Thoracic aorta (tissue), 2 donors: ENCODE data around the gene VARS1. TPM values are rescaled to one million over a fixed set of nuclear protein-coding genes. Genes with fewer than 3 reads are reported as not detected.

Experiments
- ATAC-seq: fragments of 150-250 bp; one replicate; pipeline ENCODE4 v1.8.0; 2017; ENCODE audit warnings: low read depth; ENCODE audit not compliant: insufficient number of reproducible peaks, low FRiP score
- DNase-seq: peaks from one replicate; pipeline ENCODE4 v3.0.0-alpha.2; 2020; ENCODE audit warnings: low spot score
- H3K27ac ChIP-seq, 2 donors: fragments of 200-600 bp; sonication (generic); 1 replicate in 1 of 2; 2 replicates in 1 of 2; pipeline ENCODE4 v1.5.1; 2016; ENCODE audit warnings: mild to moderate bottlenecking in 2 of 2, moderate library complexity in 2 of 2
- H3K27me3 ChIP-seq: fragments of 200-600 bp; sonication (generic); replicated peaks from 2 replicates; pipeline ENCODE4 v1.6.0; 2016; ENCODE audit warnings: mild to moderate bottlenecking; ENCODE audit not compliant: insufficient read depth
- H3K36me3 ChIP-seq: fragments of 200-600 bp; sonication (generic); one replicate; pipeline ENCODE4 v1.5.1; 2016
- H3K4me1 ChIP-seq, 2 donors: fragments of 200-600 bp; sonication (generic); 1 replicate in 1 of 2; 2 replicates in 1 of 2; pipeline versions ENCODE4 v1.5.1 to v1.6.0; 2016; ENCODE audit warnings: low read depth in 2 of 2, mild to moderate bottlenecking in 1 of 2; ENCODE audit not compliant: control insufficient read depth in 1 of 2
- H3K4me3 ChIP-seq: fragments of 200-600 bp; sonication (generic); 2 replicates; pipeline ENCODE4 v1.5.1; 2016; ENCODE audit warnings: mild to moderate bottlenecking
- H3K9me3 ChIP-seq: fragments of 200-600 bp; sonication (generic); 2 replicates; pipeline ENCODE4 v1.5.1; 2016
- total RNA-seq, 2 donors: library from RNA; depleted of rRNA; stranded (reverse); fragments of >200 nt; gene quantifications; one replicate each; pipeline versions ENCODE4 v1.1.0 to v1.2.3, GENCODE V29; 2016
- TF ChIP-seq, protein P1 (sequence below): fragments of 200-600 bp; sonication (generic); IDR thresholded peaks from one replicate; pipeline ENCODE4 v1.5.1; 2019; ENCODE audit warnings: antibody characterized with exemption

The VARS1 gene
- total RNA-seq, 2 donors from 2014 or later, result 24.8 to 46.8 TPM

DNA sequence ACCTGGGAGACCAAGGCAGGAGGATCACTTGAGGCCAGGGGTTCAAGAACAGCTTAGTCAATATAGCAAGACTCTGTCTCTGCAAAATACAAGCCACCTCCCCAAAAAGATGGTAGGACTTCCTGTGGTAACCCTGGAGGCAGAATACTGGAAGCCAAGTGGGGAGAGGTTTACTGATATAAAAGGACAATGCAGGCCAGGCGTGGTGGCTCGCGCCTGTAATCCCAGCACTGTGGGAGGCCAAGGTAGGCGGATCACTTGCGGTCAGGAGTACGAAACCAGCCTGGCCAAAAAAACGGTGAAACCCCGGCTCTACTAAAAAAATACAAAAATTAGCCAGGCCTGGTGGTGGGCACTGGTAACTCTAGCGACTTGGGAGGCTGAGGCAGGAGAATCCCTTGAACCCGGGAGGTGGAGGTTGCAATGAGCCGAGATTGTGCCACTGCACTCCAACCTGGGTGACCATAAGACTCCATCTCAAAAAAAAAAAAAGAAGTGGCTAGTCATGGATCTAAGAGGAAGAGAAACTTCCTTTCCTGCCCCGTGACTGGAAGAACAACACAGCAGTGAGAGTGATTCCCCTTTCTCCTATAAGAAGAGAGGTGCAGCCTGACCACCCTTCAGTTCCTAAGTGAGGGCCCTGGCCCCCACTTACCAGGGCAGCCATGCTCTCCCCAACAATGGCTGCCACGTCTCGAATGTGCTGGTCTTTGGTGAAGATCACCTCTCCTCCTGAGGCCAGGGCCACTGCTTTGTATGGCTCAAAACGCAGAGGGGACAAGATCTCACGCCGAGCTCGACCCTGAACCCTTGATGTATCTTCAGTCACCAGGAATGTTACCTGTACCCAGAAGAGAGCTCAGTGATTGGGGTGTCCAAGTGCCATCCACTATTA is 26.9 kb downstream of the VARS1 start:
- ATAC-seq, result no peak
- H3K27ac ChIP-seq, result no peak overlapping the region
- no peak overlapping the region for H3K4me3 ChIP-seq
- H3K4me1 ChIP-seq, result peaks cover 2 to 8% of the 10 kb centered on the region in 2 donors
- DNase-seq, result no peak
- no peaks in the 10 kb centered on the region for H3K36me3 ChIP-seq
- H3K9me3 ChIP-seq, result no peaks in the 10 kb centered on the region
- TF ChIP-seq, protein P1, sequence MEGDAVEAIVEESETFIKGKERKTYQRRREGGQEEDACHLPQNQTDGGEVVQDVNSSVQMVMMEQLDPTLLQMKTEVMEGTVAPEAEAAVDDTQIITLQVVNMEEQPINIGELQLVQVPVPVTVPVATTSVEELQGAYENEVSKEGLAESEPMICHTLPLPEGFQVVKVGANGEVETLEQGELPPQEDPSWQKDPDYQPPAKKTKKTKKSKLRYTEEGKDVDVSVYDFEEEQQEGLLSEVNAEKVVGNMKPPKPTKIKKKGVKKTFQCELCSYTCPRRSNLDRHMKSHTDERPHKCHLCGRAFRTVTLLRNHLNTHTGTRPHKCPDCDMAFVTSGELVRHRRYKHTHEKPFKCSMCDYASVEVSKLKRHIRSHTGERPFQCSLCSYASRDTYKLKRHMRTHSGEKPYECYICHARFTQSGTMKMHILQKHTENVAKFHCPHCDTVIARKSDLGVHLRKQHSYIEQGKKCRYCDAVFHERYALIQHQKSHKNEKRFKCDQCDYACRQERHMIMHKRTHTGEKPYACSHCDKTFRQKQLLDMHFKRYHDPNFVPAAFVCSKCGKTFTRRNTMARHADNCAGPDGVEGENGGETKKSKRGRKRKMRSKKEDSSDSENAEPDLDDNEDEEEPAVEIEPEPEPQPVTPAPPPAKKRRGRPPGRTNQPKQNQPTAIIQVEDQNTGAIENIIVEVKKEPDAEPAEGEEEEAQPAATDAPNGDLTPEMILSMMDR, result no peak
- no peaks in the 10 kb centered on the region for H3K27me3 ChIP-seq

DNA sequence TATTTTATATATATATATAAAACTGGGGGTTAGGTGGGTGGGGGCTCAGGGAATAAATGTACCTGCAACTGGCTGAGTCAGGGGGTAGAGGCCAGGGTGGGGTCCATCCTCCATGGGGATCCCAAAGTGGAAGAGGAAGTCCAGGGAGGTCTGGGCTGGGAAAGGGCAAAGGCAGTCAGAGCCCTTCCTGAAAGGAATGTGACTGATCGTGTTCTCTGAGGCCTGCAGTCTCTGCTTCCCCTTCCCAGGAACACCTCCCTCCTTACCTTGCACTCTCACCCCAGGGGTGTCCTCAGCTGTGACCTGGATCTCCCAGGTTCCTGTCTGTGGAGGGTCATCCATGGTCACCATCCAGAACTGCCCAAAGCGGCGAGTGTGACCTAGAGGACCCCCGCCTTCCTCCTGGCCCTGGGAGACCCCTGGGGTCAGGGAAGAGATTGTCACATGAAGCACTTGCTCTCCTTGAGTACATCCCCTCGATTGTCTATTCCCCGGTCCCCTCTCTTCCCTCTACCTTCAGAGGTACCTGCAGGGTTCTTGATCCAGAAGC is 28.4 kb downstream of the VARS1 start:
- Histone ChIP-seq H3K4me3 (no peak overlapping the region), H3K9me3 (no peaks in the 10 kb centered on the region), H3K27ac (no peak overlapping the region), H3K27me3 (no peaks in the 10 kb centered on the region), H3K36me3 (no peaks in the 10 kb centered on the region), H3K4me1 (peaks cover 2 to 8% of the 10 kb centered on the region in 2 donors)
- DNase-seq (no peak), ATAC-seq (no peak)
- TF ChIP-seq, protein P1, result no peak

DNA sequence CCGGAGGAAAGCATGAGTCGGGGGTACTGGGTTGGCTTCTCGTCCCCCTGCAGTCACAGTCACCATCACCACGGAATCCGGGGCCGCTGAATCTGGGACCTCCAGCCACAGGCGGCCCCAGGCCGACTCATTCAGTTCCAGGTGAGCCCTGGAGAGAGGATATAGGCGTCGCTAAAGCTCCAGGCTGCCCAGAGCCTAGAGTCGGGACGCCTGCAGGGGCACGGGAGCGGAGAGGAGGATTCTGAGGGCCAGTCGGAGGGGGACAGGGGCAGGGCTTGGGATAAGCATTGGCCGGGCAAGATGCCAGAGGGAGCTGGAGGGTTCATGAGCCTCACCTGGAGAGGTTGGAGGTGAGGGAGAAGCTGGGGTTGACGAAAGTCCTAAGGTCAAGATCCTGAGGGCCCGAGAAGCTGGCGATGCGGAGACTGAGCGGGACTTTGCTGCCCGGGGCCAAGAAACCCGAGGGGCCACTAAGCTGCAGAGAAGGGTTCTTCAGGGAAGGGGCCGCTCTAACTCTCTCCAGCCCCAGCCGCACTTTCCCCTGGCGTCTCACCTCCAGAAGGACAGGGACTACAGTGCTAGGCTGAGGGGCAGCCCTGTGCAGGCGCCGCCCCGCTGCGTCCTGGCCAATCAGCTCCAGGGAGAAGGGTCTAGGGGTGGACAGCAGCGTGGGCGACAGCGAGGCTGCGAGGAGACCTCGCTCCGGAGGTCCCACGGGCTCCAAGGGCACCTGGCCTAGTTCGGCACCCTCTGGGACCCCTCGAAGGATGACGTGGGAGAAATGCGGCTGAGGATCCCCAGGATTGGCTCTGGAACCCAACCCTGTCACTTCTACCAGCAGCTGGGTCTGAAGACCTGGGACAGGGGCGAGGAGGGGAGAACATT is 29.4 kb downstream of the VARS1 start:
- H3K4me1 ChIP-seq, result peaks cover 2 to 8% of the 10 kb centered on the region in 2 donors
- ATAC-seq, result no peak
- H3K27ac ChIP-seq, result no peak overlapping the region
- H3K4me3 ChIP-seq, result peak overlapping the region; percentile 39
- no peaks in the 10 kb centered on the region for H3K9me3 ChIP-seq
- H3K27me3 ChIP-seq, result no peaks in the 10 kb centered on the region
- no peak for DNase-seq
- TF ChIP-seq, protein P1, result no peak
- H3K36me3 ChIP-seq, result no peaks in the 10 kb centered on the region

DNA sequence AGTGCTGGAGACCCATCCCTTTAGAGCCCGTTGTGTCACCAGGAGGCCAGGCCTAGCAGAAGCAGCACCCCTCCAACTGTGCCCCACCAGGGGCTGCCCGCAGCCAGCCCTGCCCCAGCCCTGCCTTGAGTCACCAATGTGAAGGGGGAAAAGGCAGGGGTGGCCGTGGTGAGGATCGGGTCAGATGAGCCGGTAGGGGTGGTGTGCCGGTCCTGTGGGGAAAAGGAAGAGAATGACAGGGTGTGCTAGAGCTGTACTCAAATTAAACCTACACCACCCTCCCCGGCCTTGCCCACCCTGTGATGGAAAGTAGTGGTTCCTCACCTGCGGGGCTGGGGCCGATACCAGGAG is 30.0 kb downstream of the VARS1 start:
- H3K27me3 ChIP-seq, result no peaks in the 10 kb centered on the region
- H3K36me3 ChIP-seq, result no peaks in the 10 kb centered on the region
- H3K9me3 ChIP-seq, result no peaks in the 10 kb centered on the region
- ATAC-seq, result no peak
- H3K4me1 ChIP-seq, result peaks cover 2 to 8% of the 10 kb centered on the region in 2 donors
- TF ChIP-seq, protein P1, result no peak
- no peak overlapping the region for H3K4me3 ChIP-seq
- H3K27ac ChIP-seq, result no peak overlapping the region
- DNase-seq, result no peak

DNA sequence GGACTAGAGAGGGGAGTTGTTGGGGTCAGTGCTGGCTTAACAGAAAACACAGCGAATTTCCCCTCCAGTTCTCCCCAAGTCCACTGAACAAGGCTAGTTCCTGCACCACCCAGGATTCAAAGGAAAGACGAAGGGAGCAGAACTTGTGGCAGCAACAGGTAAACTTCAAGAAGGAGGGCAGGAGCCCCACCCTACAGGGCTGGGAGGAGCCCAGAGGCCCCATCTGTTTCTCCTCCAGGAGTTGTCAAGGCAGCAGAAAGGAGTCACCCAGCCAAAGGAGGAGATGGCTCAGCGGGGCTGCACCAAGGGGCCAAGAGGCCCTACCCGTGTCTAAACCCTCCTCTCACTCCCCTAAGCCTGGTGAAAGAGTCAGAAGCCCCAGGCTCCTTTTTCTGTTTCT is 31.4 kb downstream of the VARS1 start:
- Histone ChIP-seq H3K9me3 (no peaks in the 10 kb centered on the region), H3K4me3 (no peak overlapping the region), H3K4me1 (peaks cover 2 to 8% of the 10 kb centered on the region in 2 donors), H3K36me3 (no peaks in the 10 kb centered on the region), H3K27ac (no peak overlapping the region), H3K27me3 (no peaks in the 10 kb centered on the region)
- DNase-seq (no peak), ATAC-seq (no peak)
- TF ChIP-seq, protein P1, result no peak
